Neural progenitor cell (in vitro differentiated cells): Measurements from ENCODE around the gene HCN1. TPM values are rescaled to one million over a fixed set of nuclear protein-coding genes. Genes with fewer than 3 reads are reported as not detected.

Experiments
- DNase-seq: peaks from one replicate; pipeline ENCODE4 v3.0.0-alpha.2; 2016; ENCODE audit warnings: low spot score
- H2AFZ ChIP-seq: fragments of 200-600 bp; sonication (generic); replicated peaks from 2 replicates; pipeline ENCODE4 v1.6.1; 2016; ENCODE audit warnings: antibody characterized with exemption
- H3F3A ChIP-seq: fragments of 200-600 bp; sonication (generic); 2 replicates; pipeline ENCODE4 v1.6.1; 2016; ENCODE audit warnings: antibody characterized with exemption, low read depth
- H3K27ac ChIP-seq: fragments of 200-600 bp; sonication (generic); 2 replicates; pipeline ENCODE4 v1.5.1; 2016; ENCODE audit warnings: mild to moderate bottlenecking
- H3K27me3 ChIP-seq: fragments of 200-600 bp; sonication (generic); 2 replicates; pipeline ENCODE4 v1.6.1; 2016; ENCODE audit warnings: mild to moderate bottlenecking, moderate library complexity
- H3K36me3 ChIP-seq: fragments of 200-600 bp; sonication (generic); 2 replicates; pipeline ENCODE4 v1.5.1; 2016
- H3K4me1 ChIP-seq: fragments of 200-600 bp; sonication (generic); 2 replicates; pipeline ENCODE4 v1.6.1; 2016; ENCODE audit warnings: mixed run types
- H3K4me2 ChIP-seq: fragments of 200-600 bp; sonication (generic); 2 replicates; pipeline ENCODE4 v1.6.1; 2016
- H3K4me3 ChIP-seq: fragments of 200-600 bp; sonication (generic); 2 replicates; pipeline ENCODE4 v1.5.1; 2016
- H3K79me2 ChIP-seq: fragments of 200-600 bp; sonication (generic); 2 replicates; pipeline ENCODE4 v1.6.1; 2016; ENCODE audit warnings: low read depth
- H3K9ac ChIP-seq: fragments of 200-600 bp; sonication (generic); 2 replicates; pipeline ENCODE4 v1.6.1; 2016
- H3K9me3 ChIP-seq: fragments of 200-600 bp; sonication (generic); 2 replicates; pipeline ENCODE4 v1.5.1; 2016; ENCODE audit warnings: low read depth
- H4K20me1 ChIP-seq: fragments of 200-600 bp; sonication (generic); 2 replicates; pipeline ENCODE4 v1.6.1; 2016; ENCODE audit warnings: low read depth
- H3K27ac Mint-ChIP-seq: 3 replicates; pipeline ENCODE4 v1.8.0; 2021; ENCODE audit warnings: mixed read lengths
- H3K27me3 Mint-ChIP-seq: 2 replicates; pipeline ENCODE4 v1.8.0; 2022; ENCODE audit warnings: low read depth, mild to moderate bottlenecking, inconsistent platforms, moderate library complexity, mixed read lengths; ENCODE audit not compliant: insufficient read depth
- H3K36me3 Mint-ChIP-seq: 3 replicates; pipeline ENCODE4 v1.8.0; 2021; ENCODE audit warnings: mixed read lengths
- H3K4me1 Mint-ChIP-seq: 3 replicates; pipeline ENCODE4 v1.8.0; 2021; ENCODE audit warnings: mixed read lengths
- H3K4me3 Mint-ChIP-seq: 3 replicates; pipeline ENCODE4 v1.8.0; 2021; ENCODE audit warnings: mild to moderate bottlenecking, moderate library complexity, mixed read lengths
- H3K9me3 Mint-ChIP-seq: 3 replicates; pipeline ENCODE4 v1.8.0; 2020; ENCODE audit warnings: mixed read lengths
- EZH2 ChIP-seq: fragments of 200-600 bp; sonication (generic); IDR thresholded peaks from 2 replicates; pipeline ENCODE4 v1.6.1; 2017; ENCODE audit warnings: antibody characterized with exemption, mild to moderate bottlenecking, moderate library complexity
- EZH2phosphoT487 ChIP-seq: fragments of 200-600 bp; sonication (generic); IDR thresholded peaks from 2 replicates; pipeline ENCODE4 v1.6.1; 2017; ENCODE audit warnings: antibody characterized with exemption
- total RNA-seq: library from RNA; depleted of rRNA; stranded (reverse); fragments of >200 nt; gene quantifications from 2 replicates; pipeline ENCODE4 v1.2.3, GENCODE V29; 2015; ENCODE audit warnings: low replicate concordance
- TF ChIP-seq, protein P1 (sequence below): fragments of 200-600 bp; sonication (generic); IDR thresholded peaks from 2 replicates; pipeline ENCODE4 v1.5.1; 2017; ENCODE audit warnings: antibody characterized with exemption, mild to moderate bottlenecking

The HCN1 gene
- total RNA-seq, 1 donor from 2014 or later = not detected

DNA sequence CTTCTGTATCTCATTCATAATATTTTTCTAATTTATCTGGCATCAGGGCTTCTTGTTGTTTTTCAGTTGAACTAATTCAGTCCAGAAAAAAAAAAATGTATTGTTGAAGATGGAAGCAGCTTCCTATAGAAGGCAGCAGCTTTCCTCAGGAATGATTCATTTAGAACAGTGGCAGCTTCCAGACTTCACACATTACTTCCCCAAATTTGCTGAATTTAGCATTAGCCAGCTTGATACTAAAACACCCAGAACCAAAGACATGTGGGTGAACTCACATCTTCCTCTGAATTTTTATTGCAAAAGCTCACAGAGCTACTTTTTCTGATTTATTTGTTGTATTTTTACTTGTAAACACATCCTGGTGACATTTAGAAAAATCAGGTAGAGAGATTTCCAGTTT lies 53.8 kb downstream of the HCN1 start:
- no peaks in the 10 kb centered on the region for H3K27me3 Mint-ChIP-seq
- no peak overlapping the region for H2AFZ ChIP-seq
- no peak overlapping the region for H3K9ac ChIP-seq
- H3K9me3 ChIP-seq = no peaks in the 10 kb centered on the region
- H3K4me2 ChIP-seq = no peak overlapping the region
- no peak for DNase-seq
- H3K4me1 ChIP-seq = no peaks in the 10 kb centered on the region
- no peaks in the 10 kb centered on the region for H3K79me2 ChIP-seq
- TF ChIP-seq EZH2 (no peak), EZH2phosphoT487 (no peak)
- TF ChIP-seq, protein P1, sequence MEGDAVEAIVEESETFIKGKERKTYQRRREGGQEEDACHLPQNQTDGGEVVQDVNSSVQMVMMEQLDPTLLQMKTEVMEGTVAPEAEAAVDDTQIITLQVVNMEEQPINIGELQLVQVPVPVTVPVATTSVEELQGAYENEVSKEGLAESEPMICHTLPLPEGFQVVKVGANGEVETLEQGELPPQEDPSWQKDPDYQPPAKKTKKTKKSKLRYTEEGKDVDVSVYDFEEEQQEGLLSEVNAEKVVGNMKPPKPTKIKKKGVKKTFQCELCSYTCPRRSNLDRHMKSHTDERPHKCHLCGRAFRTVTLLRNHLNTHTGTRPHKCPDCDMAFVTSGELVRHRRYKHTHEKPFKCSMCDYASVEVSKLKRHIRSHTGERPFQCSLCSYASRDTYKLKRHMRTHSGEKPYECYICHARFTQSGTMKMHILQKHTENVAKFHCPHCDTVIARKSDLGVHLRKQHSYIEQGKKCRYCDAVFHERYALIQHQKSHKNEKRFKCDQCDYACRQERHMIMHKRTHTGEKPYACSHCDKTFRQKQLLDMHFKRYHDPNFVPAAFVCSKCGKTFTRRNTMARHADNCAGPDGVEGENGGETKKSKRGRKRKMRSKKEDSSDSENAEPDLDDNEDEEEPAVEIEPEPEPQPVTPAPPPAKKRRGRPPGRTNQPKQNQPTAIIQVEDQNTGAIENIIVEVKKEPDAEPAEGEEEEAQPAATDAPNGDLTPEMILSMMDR = no peak
- H3K27ac ChIP-seq = no peak overlapping the region
- no peaks in the 10 kb centered on the region for H3K9me3 Mint-ChIP-seq
- H3K4me3 Mint-ChIP-seq = no peak overlapping the region
- H3K36me3 Mint-ChIP-seq = no peaks in the 10 kb centered on the region
- H3K4me1 Mint-ChIP-seq = no peaks in the 10 kb centered on the region
- no peaks in the 10 kb centered on the region for H4K20me1 ChIP-seq
- no peaks in the 10 kb centered on the region for H3K36me3 ChIP-seq
- H3K27ac Mint-ChIP-seq = no peak overlapping the region
- no peak overlapping the region for H3K4me3 ChIP-seq
- no peaks in the 10 kb centered on the region for H3K27me3 ChIP-seq
- H3F3A ChIP-seq = no peaks in the 10 kb centered on the region

- no peaks in the 10 kb centered on the region for H4K20me1 ChIP-seq
- H3K4me1 ChIP-seq = no peaks in the 10 kb centered on the region
- no peak overlapping the region for H3K9ac ChIP-seq
- H2AFZ ChIP-seq = no peak overlapping the region
- no peak overlapping the region for H3K4me3 ChIP-seq
- no peaks in the 10 kb centered on the region for H3K27me3 ChIP-seq
- TF ChIP-seq, protein P1 = peak; percentile 48
- TF ChIP-seq EZH2 = no peak
- no peaks in the 10 kb centered on the region for H3F3A ChIP-seq
- no peaks in the 10 kb centered on the region for H3K9me3 Mint-ChIP-seq
- no peak overlapping the region for H3K27ac ChIP-seq
- H3K79me2 ChIP-seq = no peaks in the 10 kb centered on the region
- H3K27ac Mint-ChIP-seq = no peak overlapping the region
- no peaks in the 10 kb centered on the region for H3K4me1 Mint-ChIP-seq
- H3K36me3 Mint-ChIP-seq = no peaks in the 10 kb centered on the region
- H3K36me3 ChIP-seq = no peaks in the 10 kb centered on the region
- no peaks in the 10 kb centered on the region for H3K27me3 Mint-ChIP-seq
- no peak overlapping the region for H3K4me3 Mint-ChIP-seq
- no peaks in the 10 kb centered on the region for H3K9me3 ChIP-seq
- no peak overlapping the region for H3K4me2 ChIP-seq
- DNase-seq = no peak
These were observed 57.1 kb downstream of the HCN1 start for GRCh38 chr5:45639040-45639439.

DNA sequence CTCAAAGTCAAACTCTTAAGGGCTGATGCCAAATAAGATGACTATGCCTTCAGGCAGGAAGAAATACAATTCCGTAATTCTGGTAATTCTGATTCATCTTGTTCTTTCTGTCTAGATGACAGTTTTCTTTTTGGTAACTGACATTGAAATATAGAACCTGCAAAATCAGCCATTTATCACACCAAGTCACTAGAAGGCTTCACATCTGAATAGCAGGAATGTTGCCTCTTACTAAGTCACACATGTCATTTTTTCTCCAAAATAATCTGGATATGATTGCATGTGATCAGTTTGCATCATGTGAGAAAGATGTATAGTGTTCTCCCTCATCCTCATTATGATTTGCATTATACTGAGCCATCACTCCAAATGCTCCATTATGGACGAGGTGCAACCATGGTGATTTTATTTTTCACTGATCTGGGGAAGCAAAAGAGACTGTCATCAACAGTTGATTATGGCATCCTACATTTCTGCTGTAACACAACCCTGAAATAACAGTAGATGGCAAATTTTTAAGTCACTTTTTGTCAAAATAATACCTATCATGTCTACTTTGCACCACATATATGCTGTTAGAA lies 69.0 kb downstream of the HCN1 start:
- Histone ChIP-seq H3K4me1 (no peaks in the 10 kb centered on the region), H3K4me3 (no peak overlapping the region), H3K36me3 (no peaks in the 10 kb centered on the region), H3K27ac (no peak overlapping the region), H3K79me2 (no peaks in the 10 kb centered on the region), H3K9ac (no peak overlapping the region), H3K4me2 (no peak overlapping the region), H2AFZ (no peak overlapping the region), H3F3A (no peaks in the 10 kb centered on the region), H3K9me3 (no peaks in the 10 kb centered on the region), H3K27me3 (no peaks in the 10 kb centered on the region), H4K20me1 (no peaks in the 10 kb centered on the region)
- Mint-ChIP-seq H3K27ac (no peak overlapping the region), H3K4me1 (no peaks in the 10 kb centered on the region), H3K9me3 (no peaks in the 10 kb centered on the region), H3K4me3 (no peak overlapping the region), H3K27me3 (no peaks in the 10 kb centered on the region), H3K36me3 (no peaks in the 10 kb centered on the region)
- TF ChIP-seq EZH2phosphoT487 (no peak), EZH2 (no peak)
- TF ChIP-seq, protein P1 = no peak
- DNase-seq = no peak
